KMS-11 (cell line): ENCODE results near the gene GNS.

Source experiments
- H2AFZ ChIP-seq: fragments of 200-600 bp; sonication (generic); 2 replicates; pipeline ENCODE4 v1.6.1; 2016; ENCODE audit warnings: antibody characterized with exemption, mixed run types, low read depth
- H3K27ac ChIP-seq: fragments of 200-600 bp; sonication (generic); 2 replicates; pipeline ENCODE4 v1.6.1; 2016; ENCODE audit warnings: mild to moderate bottlenecking, mixed run types
- H3K27me3 ChIP-seq: fragments of 200-600 bp; sonication (generic); 2 replicates; pipeline ENCODE4 v1.6.1; 2017; ENCODE audit warnings: mild to moderate bottlenecking, low read depth, mixed run types, moderate library complexity; ENCODE audit not compliant: insufficient read depth
- H3K36me3 ChIP-seq: fragments of 200-600 bp; sonication (generic); 2 replicates; pipeline ENCODE4 v1.6.1; 2017; ENCODE audit warnings: mild to moderate bottlenecking, mixed run types; ENCODE audit not compliant: insufficient read depth
- H3K4me1 ChIP-seq: fragments of 200-600 bp; sonication (generic); 2 replicates; pipeline ENCODE4 v1.6.1; 2016; ENCODE audit warnings: mild to moderate bottlenecking, low read depth, mixed run types; ENCODE audit not compliant: poor library complexity, severe bottlenecking
- H3K4me2 ChIP-seq: fragments of 200-600 bp; sonication (generic); 2 replicates; pipeline ENCODE4 v1.7.0; 2016; ENCODE audit warnings: mild to moderate bottlenecking, mixed run types
- H3K4me3 ChIP-seq: fragments of 200-600 bp; sonication (generic); IDR thresholded peaks from 2 replicates; pipeline ENCODE4 v1.6.1; 2017; ENCODE audit warnings: low read depth, low read length, mixed read lengths; ENCODE audit not compliant: insufficient read depth
- H3K79me2 ChIP-seq: fragments of 200-600 bp; sonication (generic); 2 replicates; pipeline ENCODE4 v1.6.1; 2016; ENCODE audit warnings: low read depth, mixed run types; ENCODE audit not compliant: insufficient read depth
- H3K9ac ChIP-seq: fragments of 200-600 bp; sonication (generic); 2 replicates; pipeline ENCODE4 v1.6.1; 2016; ENCODE audit warnings: mild to moderate bottlenecking, mixed run types
- H4K20me1 ChIP-seq: fragments of 200-600 bp; sonication (generic); 2 replicates; pipeline ENCODE4 v1.6.1; 2016; ENCODE audit warnings: mild to moderate bottlenecking, mixed run types; ENCODE audit not compliant: insufficient read depth
- CTCF ChIP-seq: fragments of 200-600 bp; sonication (generic); conservative IDR thresholded peaks from 2 replicates; pipeline ENCODE4 v1.6.1; 2017; ENCODE audit warnings: low read depth, mild to moderate bottlenecking, antibody characterized with exemption, low read length, moderate library complexity, mixed read lengths

The GNS gene

DNA sequence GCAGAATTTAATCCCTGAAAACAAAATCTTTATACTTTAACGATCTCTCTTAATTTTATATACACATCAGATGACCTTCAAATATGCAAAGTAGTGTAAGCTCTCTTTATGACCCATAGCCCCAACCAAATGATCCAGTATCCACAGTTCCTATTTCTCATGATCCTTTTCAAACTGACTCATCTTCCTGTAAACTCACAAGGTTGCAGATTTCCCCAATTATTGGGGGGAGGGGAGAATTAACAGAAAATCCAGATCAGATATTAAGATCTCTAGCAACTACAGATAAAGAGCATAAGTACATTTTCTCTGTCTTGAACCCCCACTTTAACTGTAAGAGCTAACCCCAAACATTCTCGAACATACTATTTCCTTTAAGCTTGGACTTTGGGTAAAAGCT lies 12.5 kb downstream of the GNS start:
- Histone ChIP-seq H3K27me3 (no peaks in the 10 kb centered on the region), H2AFZ (no peak overlapping the region), H3K27ac (no peak overlapping the region), H3K4me2 (no peak overlapping the region), H3K4me3 (no peak overlapping the region), H3K79me2 (no peaks in the 10 kb centered on the region), H3K9ac (no peak overlapping the region), H4K20me1 (no peaks in the 10 kb centered on the region), H3K36me3 (no peaks in the 10 kb centered on the region), H3K4me1 (no peaks in the 10 kb centered on the region)
- no peak for TF ChIP-seq CTCF

- Histone ChIP-seq H3K4me1 (no peaks in the 10 kb centered on the region), H3K9ac (no peak overlapping the region), H3K36me3 (no peaks in the 10 kb centered on the region), H3K27me3 (no peaks in the 10 kb centered on the region), H2AFZ (no peak overlapping the region), H4K20me1 (no peaks in the 10 kb centered on the region), H3K4me2 (no peak overlapping the region), H3K4me3 (no peak overlapping the region), H3K27ac (no peak overlapping the region), H3K79me2 (no peaks in the 10 kb centered on the region)
- no peak for TF ChIP-seq CTCF
Observed at GRCh38 chr12:64745980-64746379, 13.2 kb downstream of the GNS start.

- no peak overlapping the region for H3K4me3 ChIP-seq
- no peaks in the 10 kb centered on the region for H3K36me3 ChIP-seq
- no peaks in the 10 kb centered on the region for H3K79me2 ChIP-seq
- H4K20me1 ChIP-seq, result no peaks in the 10 kb centered on the region
- no peak overlapping the region for H3K27ac ChIP-seq
- no peak overlapping the region for H3K9ac ChIP-seq
- no peaks in the 10 kb centered on the region for H3K27me3 ChIP-seq
- H3K4me1 ChIP-seq, result no peaks in the 10 kb centered on the region
- no peak overlapping the region for H2AFZ ChIP-seq
- TF ChIP-seq CTCF, result no peak
- H3K4me2 ChIP-seq, result no peak overlapping the region
Observed at GRCh38 chr12:64745259-64745807, 13.9 kb downstream of the GNS start.

- Histone ChIP-seq H3K79me2 (no peaks in the 10 kb centered on the region), H3K4me1 (no peaks in the 10 kb centered on the region), H2AFZ (no peak overlapping the region), H3K9ac (no peak overlapping the region), H3K4me2 (no peak overlapping the region), H3K4me3 (no peak overlapping the region), H4K20me1 (no peaks in the 10 kb centered on the region), H3K27me3 (no peaks in the 10 kb centered on the region), H3K36me3 (no peaks in the 10 kb centered on the region), H3K27ac (no peak overlapping the region)
- TF ChIP-seq CTCF, result no peak
Observed at GRCh38 chr12:64744422-64745258, 14.6 kb downstream of the GNS start.
